ENCODE data around the gene ADGRG2. TPM values are rescaled to one million over a fixed set of nuclear protein-coding genes. Genes with fewer than 3 reads are reported as not detected.

Gene ADGRG2
- total and polyA plus RNA-seq, 2 donors (not counting 1 experiment from before 2014, with no cell fraction given): under 0.01 to 0.05 TPM

GRCh38 chrX:18946157-18946556, 176.1 kb downstream of the ADGRG2 start:
- no peak overlapping the region for H3K9ac ChIP-seq (ENCODE audit: insufficient read depth, low read length)
- no peaks in the 10 kb centered on the region for H3K79me2 ChIP-seq (ENCODE audit: control insufficient read depth, insufficient read depth, low read length)
- no peak overlapping the region for H3K4me2 ChIP-seq (ENCODE audit: extremely low read depth, insufficient read depth, low read length)
- DNase-seq (ENCODE audit: low read depth in 2 of 2): peak in 1 of 2 donors; percentile 21
- no peaks in the 10 kb centered on the region for H3K4me1 ChIP-seq (ENCODE audit: control insufficient read depth, extremely low read depth, insufficient read depth, low read length)
- no peaks in the 10 kb centered on the region for H3K36me3 ChIP-seq (ENCODE audit: control insufficient read depth, insufficient read depth, low read length)
- H3K27ac ChIP-seq (ENCODE audit: insufficient read depth, low read length): no peak overlapping the region
- H3K27me3 ChIP-seq (ENCODE audit: control insufficient read depth, insufficient read depth, low read length): no peaks in the 10 kb centered on the region
- no peak for TF ChIP-seq CTCF (conservative IDR thresholded peaks at IDR 0.05 in 1 of 2, IDR thresholded peaks at IDR 0.05 in 1 of 2; ENCODE audit: low read depth in 1 of 2, low read length in 2 of 2)
- TF ChIP-seq EZH2 (IDR thresholded peaks at IDR 0.05; ENCODE audit: low read length, missing control alignments): no peak
- no peaks in the 10 kb centered on the region for H3K9me3 ChIP-seq (ENCODE audit: control insufficient read depth, insufficient read depth, low read depth, low read length)
- H4K20me1 ChIP-seq (ENCODE audit: control insufficient read depth, extremely low read depth, insufficient read depth, low read length): no peaks in the 10 kb centered on the region
- no peak overlapping the region for H2AFZ ChIP-seq (ENCODE audit: low read length)
- no peak overlapping the region for H3K4me3 ChIP-seq (replicated peaks in 1 of 4; ENCODE audit: control extremely low read depth in 1 of 4, insufficient read depth in 1 of 4, low read depth in 3 of 4, low read length in 4 of 4)

DNA sequence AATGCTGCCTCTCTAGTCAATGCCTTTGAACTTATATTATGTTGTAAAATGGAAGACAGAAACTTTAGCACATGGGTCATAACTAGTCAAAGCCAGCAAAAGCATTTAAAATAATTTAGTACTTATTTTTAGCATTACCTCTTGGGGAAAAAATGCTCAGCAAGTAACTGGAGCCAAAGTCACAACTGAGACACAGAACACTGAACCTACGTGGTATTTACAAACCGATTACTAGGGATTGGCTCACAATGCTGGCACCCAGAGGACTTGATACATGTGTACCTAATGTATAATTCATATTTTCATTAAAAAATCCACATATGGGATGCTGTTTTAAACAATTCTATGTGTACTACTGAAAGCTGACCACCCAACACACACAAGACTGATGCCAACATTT, 176.8 kb downstream of the ADGRG2 start:
- no peak for TF ChIP-seq EZH2 (IDR thresholded peaks at IDR 0.05; ENCODE audit: low read length, missing control alignments)
- TF ChIP-seq CTCF (conservative IDR thresholded peaks at IDR 0.05 in 1 of 2, IDR thresholded peaks at IDR 0.05 in 1 of 2; ENCODE audit: low read depth in 1 of 2, low read length in 2 of 2): no peak
- no peaks in the 10 kb centered on the region for H3K9me3 ChIP-seq (ENCODE audit: control insufficient read depth, insufficient read depth, low read depth, low read length)

GRCh38 chrX:18944482-18944881, 177.8 kb downstream of the ADGRG2 start:
- Histone ChIP-seq H3K27ac (ENCODE audit: insufficient read depth, low read length) (no peak overlapping the region), H3K9ac (ENCODE audit: insufficient read depth, low read length) (no peak overlapping the region), H2AFZ (ENCODE audit: low read length) (no peak overlapping the region), H3K79me2 (ENCODE audit: control insufficient read depth, insufficient read depth, low read length) (no peaks in the 10 kb centered on the region), H3K27me3 (ENCODE audit: control insufficient read depth, insufficient read depth, low read length) (no peaks in the 10 kb centered on the region), H4K20me1 (ENCODE audit: control insufficient read depth, extremely low read depth, insufficient read depth, low read length) (no peaks in the 10 kb centered on the region), H3K36me3 (ENCODE audit: control insufficient read depth, insufficient read depth, low read length) (no peaks in the 10 kb centered on the region), H3K4me2 (ENCODE audit: extremely low read depth, insufficient read depth, low read length) (no peak overlapping the region), H3K4me1 (ENCODE audit: control insufficient read depth, extremely low read depth, insufficient read depth, low read length) (no peaks in the 10 kb centered on the region), H3K4me3 (replicated peaks in 1 of 4; ENCODE audit: control extremely low read depth in 1 of 4, insufficient read depth in 1 of 4, low read depth in 3 of 4, low read length in 4 of 4) (no peak overlapping the region), H3K9me3 (ENCODE audit: control insufficient read depth, insufficient read depth, low read depth, low read length) (no peaks in the 10 kb centered on the region)
- DNase-seq (ENCODE audit: low read depth in 2 of 2): no peak
- TF ChIP-seq EZH2 (IDR thresholded peaks at IDR 0.05; ENCODE audit: low read length, missing control alignments): no peak
- TF ChIP-seq CTCF (conservative IDR thresholded peaks at IDR 0.05 in 1 of 2, IDR thresholded peaks at IDR 0.05 in 1 of 2; ENCODE audit: low read depth in 1 of 2, low read length in 2 of 2): no peak

More for the DNA sequence above, 176.8 kb downstream of the ADGRG2 start:
- H3K27ac ChIP-seq (ENCODE audit: insufficient read depth, low read length): no peak overlapping the region
- no peak for DNase-seq (ENCODE audit: low read depth in 2 of 2)
- no peaks in the 10 kb centered on the region for H3K36me3 ChIP-seq (ENCODE audit: control insufficient read depth, insufficient read depth, low read length)
- H4K20me1 ChIP-seq (ENCODE audit: control insufficient read depth, extremely low read depth, insufficient read depth, low read length): no peaks in the 10 kb centered on the region
- H3K4me1 ChIP-seq (ENCODE audit: control insufficient read depth, extremely low read depth, insufficient read depth, low read length): no peaks in the 10 kb centered on the region
- H3K4me2 ChIP-seq (ENCODE audit: extremely low read depth, insufficient read depth, low read length): no peak overlapping the region
- no peak overlapping the region for H3K4me3 ChIP-seq (replicated peaks in 1 of 4; ENCODE audit: control extremely low read depth in 1 of 4, insufficient read depth in 1 of 4, low read depth in 3 of 4, low read length in 4 of 4)
- no peaks in the 10 kb centered on the region for H3K27me3 ChIP-seq (ENCODE audit: control insufficient read depth, insufficient read depth, low read length)
- H3K9ac ChIP-seq (ENCODE audit: insufficient read depth, low read length): no peak overlapping the region
- no peaks in the 10 kb centered on the region for H3K79me2 ChIP-seq (ENCODE audit: control insufficient read depth, insufficient read depth, low read length)
- no peak overlapping the region for H2AFZ ChIP-seq (ENCODE audit: low read length)

Data from fibroblast of lung (primary cell).